ENCODE data around the gene C2CD5. TPM values are rescaled to one million over a fixed set of nuclear protein-coding genes. Genes with fewer than 3 reads are reported as not detected.

Gene C2CD5
- total and polyA plus RNA-seq, 2 of the 13 experiments (the other 11 are each of a cell fraction or from before 2014, with no cell fraction given): 12.6 to 14.6 TPM

GRCh38 chr12:22544038-22544979, at the start of gene C2CD5 (continued):
- TF ChIP-seq ZNF407 (CRISPR knock-in tag; IDR thresholded peaks at IDR 0.05; ENCODE audit: not compliant biosample characterization) (no peak), ZIK1 (CRISPR knock-in tag; IDR thresholded peaks at IDR 0.05; ENCODE audit: borderline replicate concordance, low read depth) (0 out of 2 replicates have a peak, but pooled peaks have one; percentile 43), NR0B2 (CRISPR knock-in tag; IDR thresholded peaks at IDR 0.05) (peak; percentile 67; the same call in 1 of the 2 replicates), PHF20 (CRISPR knock-in tag; IDR thresholded peaks at IDR 0.05) (peak; percentile 80; the same call in 1 of the 2 replicates), HES4 (CRISPR knock-in tag; IDR thresholded peaks at IDR 0.05; ENCODE audit: borderline replicate concordance) (no peak; the same call in 1 of the 2 replicates)
- TF ChIP-seq, protein P1, sequence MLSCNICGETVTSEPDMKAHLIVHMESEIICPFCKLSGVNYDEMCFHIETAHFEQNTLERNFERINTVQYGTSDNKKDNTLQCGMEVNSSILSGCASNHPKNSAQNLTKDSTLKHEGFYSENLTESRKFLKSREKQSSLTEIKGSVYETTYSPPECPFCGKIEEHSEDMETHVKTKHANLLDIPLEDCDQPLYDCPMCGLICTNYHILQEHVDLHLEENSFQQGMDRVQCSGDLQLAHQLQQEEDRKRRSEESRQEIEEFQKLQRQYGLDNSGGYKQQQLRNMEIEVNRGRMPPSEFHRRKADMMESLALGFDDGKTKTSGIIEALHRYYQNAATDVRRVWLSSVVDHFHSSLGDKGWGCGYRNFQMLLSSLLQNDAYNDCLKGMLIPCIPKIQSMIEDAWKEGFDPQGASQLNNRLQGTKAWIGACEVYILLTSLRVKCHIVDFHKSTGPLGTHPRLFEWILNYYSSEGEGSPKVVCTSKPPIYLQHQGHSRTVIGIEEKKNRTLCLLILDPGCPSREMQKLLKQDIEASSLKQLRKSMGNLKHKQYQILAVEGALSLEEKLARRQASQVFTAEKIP (CRISPR knock-in tag; IDR thresholded peaks at IDR 0.05; ENCODE audit: borderline replicate concordance): no peak
- TF ChIP-seq, protein P2, sequence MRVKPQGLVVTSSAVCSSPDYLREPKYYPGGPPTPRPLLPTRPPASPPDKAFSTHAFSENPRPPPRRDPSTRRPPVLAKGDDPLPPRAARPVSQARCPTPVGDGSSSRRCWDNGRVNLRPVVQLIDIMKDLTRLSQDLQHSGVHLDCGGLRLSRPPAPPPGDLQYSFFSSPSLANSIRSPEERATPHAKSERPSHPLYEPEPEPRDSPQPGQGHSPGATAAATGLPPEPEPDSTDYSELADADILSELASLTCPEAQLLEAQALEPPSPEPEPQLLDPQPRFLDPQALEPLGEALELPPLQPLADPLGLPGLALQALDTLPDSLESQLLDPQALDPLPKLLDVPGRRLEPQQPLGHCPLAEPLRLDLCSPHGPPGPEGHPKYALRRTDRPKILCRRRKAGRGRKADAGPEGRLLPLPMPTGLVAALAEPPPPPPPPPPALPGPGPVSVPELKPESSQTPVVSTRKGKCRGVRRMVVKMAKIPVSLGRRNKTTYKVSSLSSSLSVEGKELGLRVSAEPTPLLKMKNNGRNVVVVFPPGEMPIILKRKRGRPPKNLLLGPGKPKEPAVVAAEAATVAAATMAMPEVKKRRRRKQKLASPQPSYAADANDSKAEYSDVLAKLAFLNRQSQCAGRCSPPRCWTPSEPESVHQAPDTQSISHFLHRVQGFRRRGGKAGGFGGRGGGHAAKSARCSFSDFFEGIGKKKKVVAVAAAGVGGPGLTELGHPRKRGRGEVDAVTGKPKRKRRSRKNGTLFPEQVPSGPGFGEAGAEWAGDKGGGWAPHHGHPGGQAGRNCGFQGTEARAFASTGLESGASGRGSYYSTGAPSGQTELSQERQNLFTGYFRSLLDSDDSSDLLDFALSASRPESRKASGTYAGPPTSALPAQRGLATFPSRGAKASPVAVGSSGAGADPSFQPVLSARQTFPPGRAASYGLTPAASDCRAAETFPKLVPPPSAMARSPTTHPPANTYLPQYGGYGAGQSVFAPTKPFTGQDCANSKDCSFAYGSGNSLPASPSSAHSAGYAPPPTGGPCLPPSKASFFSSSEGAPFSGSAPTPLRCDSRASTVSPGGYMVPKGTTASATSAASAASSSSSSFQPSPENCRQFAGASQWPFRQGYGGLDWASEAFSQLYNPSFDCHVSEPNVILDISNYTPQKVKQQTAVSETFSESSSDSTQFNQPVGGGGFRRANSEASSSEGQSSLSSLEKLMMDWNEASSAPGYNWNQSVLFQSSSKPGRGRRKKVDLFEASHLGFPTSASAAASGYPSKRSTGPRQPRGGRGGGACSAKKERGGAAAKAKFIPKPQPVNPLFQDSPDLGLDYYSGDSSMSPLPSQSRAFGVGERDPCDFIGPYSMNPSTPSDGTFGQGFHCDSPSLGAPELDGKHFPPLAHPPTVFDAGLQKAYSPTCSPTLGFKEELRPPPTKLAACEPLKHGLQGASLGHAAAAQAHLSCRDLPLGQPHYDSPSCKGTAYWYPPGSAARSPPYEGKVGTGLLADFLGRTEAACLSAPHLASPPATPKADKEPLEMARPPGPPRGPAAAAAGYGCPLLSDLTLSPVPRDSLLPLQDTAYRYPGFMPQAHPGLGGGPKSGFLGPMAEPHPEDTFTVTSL (CRISPR knock-in tag; IDR thresholded peaks at IDR 0.05; ENCODE audit: borderline replicate concordance): peak; percentile 55
